ENCODE measurements around the gene FUCA2.
A peak's percentile ranks its signal among the peaks of the same experiment; 100 is the strongest.

The FUCA2 gene

DNA sequence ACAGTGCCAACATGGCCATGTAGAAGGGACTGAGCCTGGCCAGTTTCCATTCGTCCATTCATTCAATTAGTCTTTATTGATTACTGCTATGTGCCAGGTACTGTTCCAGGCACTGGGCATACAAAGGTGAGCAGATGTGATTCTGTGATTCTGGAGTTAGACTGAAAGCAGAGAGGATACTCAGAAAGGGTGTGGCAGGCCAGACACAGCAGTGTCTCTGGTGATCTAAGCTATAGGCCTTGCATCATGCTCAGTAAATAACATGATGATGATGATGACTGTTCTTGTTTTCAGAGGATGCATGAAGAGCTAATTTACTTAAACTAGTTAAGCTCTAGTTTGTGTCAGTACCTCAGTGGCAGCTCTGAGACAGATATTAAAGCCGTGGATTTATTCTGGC is 31.4 kb upstream of the FUCA2 start:
- no peak overlapping the region for H3K27ac Mint-ChIP-seq

DNA sequence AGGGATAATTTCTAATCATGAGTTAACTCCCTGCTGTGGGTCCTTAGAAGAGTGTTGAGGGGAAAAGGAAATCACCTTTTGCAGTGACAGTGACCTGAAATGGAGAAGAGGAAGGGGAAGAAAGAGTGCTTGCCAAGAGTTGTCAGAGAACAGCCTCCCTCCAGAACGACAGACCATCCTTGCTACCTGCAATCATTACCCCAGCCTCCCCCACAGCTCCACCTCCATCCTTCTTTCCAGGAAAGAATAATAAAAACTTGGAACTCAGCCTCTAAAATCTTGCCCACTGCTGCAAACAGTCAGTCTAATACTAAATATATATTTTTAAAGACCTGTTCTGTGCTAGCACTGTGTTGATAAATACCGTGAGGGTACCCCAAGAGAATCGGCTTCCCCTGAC is 28.7 kb upstream of the FUCA2 start:
- Mint-ChIP-seq H3K27me3 (no peaks in the 10 kb centered on the region), H3K4me3 (peak overlapping the region; percentile 29), H3K27ac (no peak overlapping the region), H3K9me3 (no peaks in the 10 kb centered on the region), H3K4me1 (peaks cover 44% of the 10 kb centered on the region), H3K36me3 (ENCODE audit: low read depth) (no peaks in the 10 kb centered on the region)
- no peak for DNase-seq
- ATAC-seq = no peak

More for the DNA sequence above, 31.4 kb upstream of the FUCA2 start:
- Mint-ChIP-seq H3K4me3 (no peak overlapping the region), H3K9me3 (no peaks in the 10 kb centered on the region), H3K4me1 (peaks cover 49% of the 10 kb centered on the region), H3K36me3 (ENCODE audit: low read depth) (peaks cover 4% of the 10 kb centered on the region), H3K27me3 (no peaks in the 10 kb centered on the region)
- ATAC-seq = no peak
- no peak for DNase-seq

DNA sequence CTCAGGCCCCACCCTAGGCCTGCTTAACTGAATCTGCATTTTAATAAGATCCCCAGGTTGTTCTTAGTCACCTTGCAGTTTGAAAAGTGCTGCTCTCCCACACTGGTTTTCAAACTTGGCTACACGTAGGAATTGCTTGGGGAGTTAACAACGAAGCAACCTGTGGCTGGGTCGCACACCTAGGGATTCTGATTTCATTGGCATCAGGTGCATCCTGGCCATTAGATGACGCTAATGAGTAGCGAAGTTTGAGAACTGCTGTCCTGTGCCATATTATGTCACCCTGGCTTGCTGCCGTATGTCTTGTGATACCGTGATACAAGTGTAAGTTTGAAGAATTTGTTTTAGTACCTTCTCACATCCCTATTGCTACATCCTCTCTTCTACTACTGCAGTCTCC is 28.2 kb upstream of the FUCA2 start:
- peaks cover 43% of the 10 kb centered on the region for H3K4me1 Mint-ChIP-seq
- H3K27ac Mint-ChIP-seq = peak overlapping the region; percentile 46
- no peak overlapping the region for H3K4me3 Mint-ChIP-seq
- no peaks in the 10 kb centered on the region for H3K36me3 Mint-ChIP-seq (ENCODE audit: low read depth)
- ATAC-seq (no peak), DNase-seq (no peak)
- no peaks in the 10 kb centered on the region for H3K9me3 Mint-ChIP-seq
- H3K27me3 Mint-ChIP-seq = no peaks in the 10 kb centered on the region

DNA sequence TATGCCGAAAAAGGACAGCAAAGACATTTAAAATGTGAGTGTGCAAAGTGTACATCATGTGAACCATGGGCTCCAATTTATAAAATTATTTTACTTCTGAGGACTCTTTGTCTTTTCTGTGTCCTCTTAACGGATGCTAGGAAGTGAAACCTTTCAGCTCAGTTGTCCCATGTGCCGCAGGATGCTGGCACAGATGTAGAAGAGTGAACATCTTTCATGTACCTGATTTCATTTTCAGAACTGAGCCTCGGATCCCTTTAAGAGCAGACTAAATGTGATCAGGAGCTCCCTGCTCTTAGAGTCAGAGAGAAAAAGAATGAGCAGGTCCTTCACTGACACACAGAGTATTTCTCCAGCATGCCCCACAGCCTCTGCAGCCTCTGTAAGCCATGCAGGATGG is 27.6 kb upstream of the FUCA2 start:
- H3K27me3 Mint-ChIP-seq = no peaks in the 10 kb centered on the region

DNA sequence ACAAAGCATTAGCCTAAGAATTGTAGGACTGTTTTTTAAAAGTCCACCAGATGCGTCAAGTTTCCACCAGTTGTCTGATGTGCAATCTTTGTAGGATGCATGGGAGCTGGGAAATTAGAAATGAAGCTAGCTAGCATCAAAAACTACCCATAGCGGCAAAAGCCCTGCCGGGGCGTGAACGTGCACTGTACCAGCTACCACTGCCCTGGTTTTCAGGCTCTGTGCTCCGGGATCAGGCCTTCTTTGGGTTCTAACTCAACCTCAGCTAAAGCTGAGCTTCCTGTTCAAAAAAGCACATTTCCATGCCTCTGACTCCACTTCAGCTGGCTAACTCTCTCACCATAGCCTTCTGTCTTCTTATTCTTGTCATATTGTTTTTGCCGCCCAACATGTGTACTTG is 26.9 kb upstream of the FUCA2 start:
- Mint-ChIP-seq H3K27ac (peak overlapping the region; percentile 39), H3K4me1 (peaks cover 36% of the 10 kb centered on the region), H3K4me3 (peak overlapping the region; percentile 81), H3K27me3 (no peaks in the 10 kb centered on the region), H3K9me3 (no peaks in the 10 kb centered on the region), H3K36me3 (ENCODE audit: low read depth) (no peaks in the 10 kb centered on the region)
- no peak for DNase-seq
- no peak for ATAC-seq

More for the DNA sequence above, 27.6 kb upstream of the FUCA2 start:
- Mint-ChIP-seq H3K4me1 (peaks cover 39% of the 10 kb centered on the region), H3K4me3 (no peak overlapping the region), H3K36me3 (ENCODE audit: low read depth) (no peaks in the 10 kb centered on the region), H3K9me3 (no peaks in the 10 kb centered on the region), H3K27ac (peak overlapping the region; percentile 46)
- DNase-seq (no peak), ATAC-seq (no peak)

- no peaks in the 10 kb centered on the region for H3K9me3 Mint-ChIP-seq
- H3K27ac Mint-ChIP-seq = peak overlapping the region; percentile 35
- ATAC-seq (peak; percentile 74), DNase-seq (peak; percentile 67)
- no peaks in the 10 kb centered on the region for H3K36me3 Mint-ChIP-seq (ENCODE audit: low read depth)
- H3K4me3 Mint-ChIP-seq = peak overlapping the region; percentile 81
- peaks cover 29% of the 10 kb centered on the region for H3K4me1 Mint-ChIP-seq
- H3K27me3 Mint-ChIP-seq = no peaks in the 10 kb centered on the region
Observed at GRCh38 chr6:143536866-143537691, 25.6 kb upstream of the FUCA2 start.

GRCh38 chr6:143536461-143536865 is 24.9 kb upstream of the FUCA2 start:
- no peaks in the 10 kb centered on the region for H3K9me3 Mint-ChIP-seq
- peak overlapping the region; percentile 15 for H3K27ac Mint-ChIP-seq
- ATAC-seq = peak; percentile 77
- no peaks in the 10 kb centered on the region for H3K36me3 Mint-ChIP-seq (ENCODE audit: low read depth)
- H3K4me1 Mint-ChIP-seq = peaks cover 29% of the 10 kb centered on the region
- H3K27me3 Mint-ChIP-seq = no peaks in the 10 kb centered on the region
- peak overlapping the region; percentile 69 for H3K4me3 Mint-ChIP-seq
- DNase-seq = peak; percentile 53

GRCh38 chr6:143535189-143535614 is 23.7 kb upstream of the FUCA2 start:
- peaks cover 27% of the 10 kb centered on the region for H3K4me1 Mint-ChIP-seq

GRCh38 chr6:143531720-143532499 is 20.4 kb upstream of the FUCA2 start:
- Mint-ChIP-seq H3K4me1 (peaks cover 20% of the 10 kb centered on the region), H3K9me3 (no peaks in the 10 kb centered on the region), H3K27ac (no peak overlapping the region), H3K27me3 (no peaks in the 10 kb centered on the region), H3K4me3 (no peak overlapping the region), H3K36me3 (ENCODE audit: low read depth) (no peaks in the 10 kb centered on the region)
- no peak for DNase-seq
- ATAC-seq = no peak

More at GRCh38 chr6:143535189-143535614, 23.7 kb upstream of the FUCA2 start:
- no peaks in the 10 kb centered on the region for H3K9me3 Mint-ChIP-seq
- no peaks in the 10 kb centered on the region for H3K27me3 Mint-ChIP-seq
- ATAC-seq (no peak), DNase-seq (no peak)
- no peaks in the 10 kb centered on the region for H3K36me3 Mint-ChIP-seq (ENCODE audit: low read depth)
- H3K4me3 Mint-ChIP-seq = no peak overlapping the region
- peak overlapping the region; percentile 19 for H3K27ac Mint-ChIP-seq

GRCh38 chr6:143529095-143529494 is 17.6 kb upstream of the FUCA2 start:
- no peak overlapping the region for H3K27ac Mint-ChIP-seq
- no peaks in the 10 kb centered on the region for H3K9me3 Mint-ChIP-seq
- H3K4me1 Mint-ChIP-seq = peaks cover 12% of the 10 kb centered on the region
- no peak overlapping the region for H3K4me3 Mint-ChIP-seq
- no peaks in the 10 kb centered on the region for H3K36me3 Mint-ChIP-seq (ENCODE audit: low read depth)
- peak; percentile 64 for ATAC-seq
- H3K27me3 Mint-ChIP-seq = no peaks in the 10 kb centered on the region
- DNase-seq = no peak

DNA sequence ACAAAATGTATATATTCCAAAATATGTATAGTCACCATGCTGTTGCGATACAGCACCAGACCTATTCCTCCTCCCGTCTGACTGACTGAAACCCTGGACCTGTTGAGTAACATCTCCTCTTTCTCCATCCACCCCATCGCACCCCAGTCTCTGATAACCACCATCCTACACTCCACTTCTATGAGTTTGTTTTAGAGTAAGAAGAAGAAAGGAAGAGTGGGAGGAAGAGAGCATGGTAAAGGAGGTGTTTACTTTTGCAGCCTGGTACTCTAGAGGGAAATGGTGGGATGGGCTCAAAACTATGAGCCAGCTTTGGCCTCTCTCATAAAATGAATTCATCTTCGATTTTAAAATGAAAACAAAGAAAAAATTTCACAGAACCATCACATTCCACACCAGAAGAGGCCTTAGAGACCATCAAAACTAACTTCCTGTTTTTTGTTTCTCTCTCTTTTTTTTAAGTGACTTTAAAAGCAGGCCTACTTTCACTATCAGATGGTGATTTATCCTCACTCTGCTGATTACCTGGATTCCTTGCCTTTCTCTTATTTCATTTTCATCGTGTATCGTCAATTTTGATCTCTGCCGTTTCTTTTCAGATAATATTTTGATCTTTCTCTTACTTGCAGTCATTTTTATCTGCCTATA is 16.8 kb upstream of the FUCA2 start:
- Mint-ChIP-seq H3K4me3 (no peak overlapping the region), H3K36me3 (ENCODE audit: low read depth) (no peaks in the 10 kb centered on the region), H3K27me3 (no peaks in the 10 kb centered on the region), H3K4me1 (peaks cover 12% of the 10 kb centered on the region), H3K9me3 (peaks cover 4% of the 10 kb centered on the region), H3K27ac (peak overlapping the region; percentile 68)
- DNase-seq (no peak), ATAC-seq (peak; percentile 20)

GRCh38 chr6:143527677-143528076 is 16.2 kb upstream of the FUCA2 start:
- no peak for DNase-seq
- Mint-ChIP-seq H3K4me1 (peaks cover 12% of the 10 kb centered on the region), H3K27ac (no peak overlapping the region), H3K36me3 (ENCODE audit: low read depth) (no peaks in the 10 kb centered on the region), H3K4me3 (no peak overlapping the region), H3K27me3 (no peaks in the 10 kb centered on the region), H3K9me3 (peaks cover 4% of the 10 kb centered on the region)
- ATAC-seq = no peak

DNA sequence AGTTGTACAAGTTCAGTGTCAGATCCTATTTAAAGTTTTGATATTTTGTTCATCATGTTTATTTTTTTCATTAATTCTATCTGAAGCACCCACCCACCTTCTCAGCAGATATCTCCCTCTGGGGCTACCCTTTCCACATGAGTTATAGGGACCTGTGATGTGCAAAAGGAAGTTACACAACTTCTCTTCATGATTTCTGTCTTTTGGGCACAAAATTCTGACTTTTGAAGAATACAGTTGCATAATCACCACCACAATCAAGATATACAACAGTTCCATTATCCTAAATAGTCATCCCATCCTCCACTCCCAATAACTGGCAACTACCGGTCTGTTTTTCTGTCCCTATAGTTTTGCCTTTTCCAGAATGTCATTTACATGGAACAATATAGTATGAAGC is 13.8 kb upstream of the FUCA2 start:
- Mint-ChIP-seq H3K27ac (no peak overlapping the region), H3K27me3 (no peaks in the 10 kb centered on the region), H3K4me3 (no peak overlapping the region), H3K4me1 (peaks cover 12% of the 10 kb centered on the region), H3K9me3 (peaks cover 4% of the 10 kb centered on the region), H3K36me3 (ENCODE audit: low read depth) (no peaks in the 10 kb centered on the region)
- DNase-seq (no peak), ATAC-seq (no peak)

- ATAC-seq (no peak), DNase-seq (no peak)
- Mint-ChIP-seq H3K27ac (no peak overlapping the region), H3K4me3 (no peak overlapping the region), H3K9me3 (peaks cover 4% of the 10 kb centered on the region), H3K36me3 (ENCODE audit: low read depth) (no peaks in the 10 kb centered on the region), H3K27me3 (no peaks in the 10 kb centered on the region), H3K4me1 (no peaks in the 10 kb centered on the region)
Observed at GRCh38 chr6:143522039-143522600, 10.6 kb upstream of the FUCA2 start.
